H1 (cell line): ENCODE data around the gene ZNF385B. TPM values are rescaled to one million over a fixed set of nuclear protein-coding genes. Genes with fewer than 3 reads are reported as not detected.

Experiments used
- CTCF ChIA-PET: fragments of 300-600 bp; sonication (Branson Sonifier 250); formaldehyde crosslinking; loops from one replicate; lab custom pipeline; 2021; ENCODE audit not compliant: partially characterized antibody; lab: Charles Lee
- POLR2A ChIA-PET: fragments of 300-600 bp; sonication (Branson Sonifier 250); formaldehyde crosslinking; loops from one replicate; lab custom pipeline; 2021; ENCODE audit warnings: inconsistent platforms; ENCODE audit not compliant: partially characterized antibody; lab: Charles Lee
- DNase-seq, 2 experiments: peaks; one replicate each; pipeline versions ENCODE4 v3.0.0 to v3.0.0-alpha.2; 2010 to 2022; ENCODE audit warnings: low spot score in 2 of 2, low read depth in 1 of 2, mixed read lengths in 1 of 2
- FAIRE-seq: peaks from 2 replicates; lab custom pipeline; 2011; peaks lifted over from hg19 to GRCh38; lab: Jason Lieb, UNC
- H2AFZ ChIP-seq: 2 replicates; pipeline ENCODE4 v1.8.1; 2012; ENCODE audit warnings: low read length, inconsistent platforms
- H2AK5ac ChIP-seq: 2 replicates; pipeline ENCODE4 v1.6.1; 2013; ENCODE audit warnings: low read depth, low read length
- H2BK120ac ChIP-seq: replicated peaks from 2 replicates; pipeline ENCODE3; 2013; ENCODE audit warnings: low read depth, low read length, inconsistent platforms
- H2BK12ac ChIP-seq: 2 replicates; pipeline ENCODE4 v1.6.1; 2013; ENCODE audit warnings: low read depth, low read length
- H2BK15ac ChIP-seq: 2 replicates; pipeline ENCODE4 v1.6.1; 2013; ENCODE audit warnings: low read length
- H2BK20ac ChIP-seq: 2 replicates; pipeline ENCODE4 v1.6.1; 2013; ENCODE audit warnings: low read length
- H2BK5ac ChIP-seq: 2 replicates; pipeline ENCODE4 v1.6.1; 2013; ENCODE audit warnings: low read depth, low read length
- H3K14ac ChIP-seq: 2 replicates; pipeline ENCODE4 v1.6.1; 2013; ENCODE audit warnings: inconsistent platforms; ENCODE audit not compliant: insufficient read length
- H3K18ac ChIP-seq: 2 replicates; pipeline ENCODE4 v1.6.1; 2013; ENCODE audit warnings: low read length; ENCODE audit errors: extremely low read depth
- H3K23ac ChIP-seq: 2 replicates; pipeline ENCODE4 v1.6.1; 2013; ENCODE audit warnings: inconsistent platforms; ENCODE audit not compliant: insufficient read length
- H3K23me2 ChIP-seq: 2 replicates; pipeline ENCODE4 v1.6.1; 2013; ENCODE audit warnings: low read depth, low read length
- H3K27ac ChIP-seq: 2 replicates; pipeline ENCODE4 v1.6.1; 2011; ENCODE audit warnings: low read depth, low read length, inconsistent platforms
- H3K27me3 ChIP-seq, 4 experiments: replicated peaks in 1 of 4; 1 replicate in 1 of 4; 2 replicates in 3 of 4; pipeline versions ENCODE4 v1.6.1 to v1.8.1; 2011 to 2013; ENCODE audit warnings: low read length in 3 of 4, mild to moderate bottlenecking in 3 of 4, inconsistent platforms in 2 of 4, mixed read lengths in 2 of 4, moderate library complexity in 1 of 4; ENCODE audit not compliant: control insufficient read depth in 3 of 4, insufficient read depth in 3 of 4; ENCODE audit errors: extremely low read depth in 1 of 4
- H3K36me3 ChIP-seq, 4 experiments: 2 replicates each; pipeline versions ENCODE4 v1.6.1 to v1.8.1; 2011 to 2013; ENCODE audit warnings: mild to moderate bottlenecking in 4 of 4, low read length in 3 of 4, moderate library complexity in 2 of 4, control low read depth in 1 of 4, inconsistent platforms in 1 of 4; ENCODE audit not compliant: insufficient read depth in 4 of 4, control insufficient read depth in 2 of 4
- H3K4ac ChIP-seq: replicated peaks from 2 replicates; pipeline ENCODE3; 2013; ENCODE audit warnings: low read length, low read depth, mixed read lengths, inconsistent platforms; ENCODE audit not compliant: insufficient read length
- H3K4me1 ChIP-seq, 4 experiments: replicated peaks in 1 of 4; 1 replicate in 1 of 4; 2 replicates in 3 of 4; pipeline versions ENCODE4 v1.6.1 to v1.8.1; 2011 to 2013; ENCODE audit warnings: low read length in 3 of 4, inconsistent platforms in 2 of 4, mixed read lengths in 1 of 4; ENCODE audit not compliant: insufficient read depth in 4 of 4, control insufficient read depth in 3 of 4
- H3K4me2 ChIP-seq, 2 experiments: 2 replicates each; pipeline versions ENCODE4 v1.6.1 to v1.8.1; 2011 to 2013; ENCODE audit warnings: low read depth in 2 of 2, low read length in 2 of 2, control low read depth in 1 of 2, inconsistent platforms in 1 of 2, mild to moderate bottlenecking in 1 of 2; ENCODE audit not compliant: insufficient read depth in 1 of 2
- H3K4me3 ChIP-seq, 4 experiments: fragments of 200-600, 300-600 bp in 1 of 4; sonication (generic), shearing (Covaris generic), sonication (Bioruptor Twin) in 1 of 4; 2 replicates each; pipeline versions ENCODE4 v1.5.1 to v1.8.1; 2011 to 2016; ENCODE audit warnings: low read length in 4 of 4, low read depth in 3 of 4, control low read depth in 2 of 4, inconsistent platforms in 2 of 4, mild to moderate bottlenecking in 2 of 4, mixed read lengths in 1 of 4, moderate library complexity in 1 of 4; ENCODE audit not compliant: insufficient read depth in 2 of 4; ENCODE audit errors: extremely low read depth in 1 of 4
- H3K56ac ChIP-seq: replicated peaks from 2 replicates; pipeline ENCODE3; 2013; ENCODE audit warnings: low read depth, mild to moderate bottlenecking, mixed read lengths, low read length, inconsistent platforms; ENCODE audit not compliant: insufficient read length
- H3K79me1 ChIP-seq: 2 replicates; pipeline ENCODE4 v1.6.1; 2013; ENCODE audit warnings: low read depth, low read length, control low read depth
- H3K79me2 ChIP-seq, 2 experiments: 2 replicates each; pipeline versions ENCODE4 v1.6.1 to v1.8.1; 2012 to 2013; ENCODE audit warnings: low read length in 2 of 2, mild to moderate bottlenecking in 2 of 2, inconsistent platforms in 1 of 2; ENCODE audit not compliant: insufficient read depth in 2 of 2, control insufficient read depth in 1 of 2
- H3K9ac ChIP-seq, 4 experiments: replicated peaks in 1 of 4; 1 replicate in 1 of 4; 2 replicates in 3 of 4; pipeline versions ENCODE4 v1.6.1 to v1.8.1; 2011 to 2013; ENCODE audit warnings: low read depth in 3 of 4, low read length in 3 of 4, control low read depth in 2 of 4, mild to moderate bottlenecking in 2 of 4, moderate library complexity in 2 of 4, inconsistent platforms in 1 of 4; ENCODE audit errors: extremely low read depth in 1 of 4
- H3K9me3 ChIP-seq, 2 experiments: 2 replicates each; pipeline versions ENCODE4 v1.6.1 to v1.8.1; 2012 to 2013; ENCODE audit warnings: mild to moderate bottlenecking in 2 of 2, moderate library complexity in 2 of 2, control low read depth in 1 of 2, inconsistent platforms in 1 of 2, low read depth in 1 of 2, low read length in 1 of 2, mixed read lengths in 1 of 2; ENCODE audit not compliant: insufficient read depth in 2 of 2
- H4K20me1 ChIP-seq, 2 experiments: replicated peaks in 1 of 2; 2 replicates each; pipeline versions ENCODE3 to v1.8.1; 2011 to 2013; ENCODE audit warnings: inconsistent platforms in 2 of 2, low read length in 2 of 2, mild to moderate bottlenecking in 1 of 2; ENCODE audit not compliant: insufficient read depth in 2 of 2, control insufficient read depth in 1 of 2
- H4K5ac ChIP-seq: 2 replicates; pipeline ENCODE4 v1.6.1; 2013; ENCODE audit warnings: low read length, low read depth, mixed read lengths, inconsistent platforms; ENCODE audit not compliant: insufficient read length
- H4K8ac ChIP-seq: 2 replicates; pipeline ENCODE4 v1.8.0; 2013; ENCODE audit warnings: mild to moderate bottlenecking, moderate library complexity, low read length, inconsistent platforms; ENCODE audit not compliant: insufficient read depth; ENCODE audit errors: extremely low read depth
- H4K91ac ChIP-seq: replicated peaks from 2 replicates; pipeline ENCODE3; 2013; ENCODE audit warnings: low read length, mixed read lengths, inconsistent platforms; ENCODE audit not compliant: insufficient read length
- HDAC6 ChIP-seq: IDR thresholded peaks from one replicate; pipeline ENCODE4 v1.7.1; 2012; ENCODE audit warnings: low read depth, mild to moderate bottlenecking, inconsistent platforms, low read length, moderate library complexity
- JUN ChIP-seq: IDR thresholded peaks from 2 replicates; pipeline ENCODE4 v1.6.1; 2011; ENCODE audit warnings: low read depth, mild to moderate bottlenecking, improper control_type of control experiment, low read length
- PHF8 ChIP-seq: fragments of 200-600 bp; sonication (generic); conservative IDR thresholded peaks from 2 replicates; pipeline ENCODE4 v1.7.1; 2012; ENCODE audit warnings: low read depth, mild to moderate bottlenecking, inconsistent platforms, low read length, moderate library complexity
- RAD21 ChIP-seq, 2 experiments: IDR thresholded peaks in 1 of 2; conservative IDR thresholded peaks in 1 of 2; 2 replicates each; pipeline ENCODE4 v1.6.1; 2011; ENCODE audit warnings: low read depth in 2 of 2, low read length in 2 of 2, improper control_type of control experiment in 1 of 2, inconsistent platforms in 1 of 2, mild to moderate bottlenecking in 1 of 2, moderate library complexity in 1 of 2
- SIN3A ChIP-seq, 2 experiments: IDR thresholded peaks in 1 of 2; conservative IDR thresholded peaks in 1 of 2; 2 replicates each; pipeline ENCODE4 v1.6.1; 2011 to 2012; ENCODE audit warnings: low read length in 2 of 2, improper control_type of control experiment in 1 of 2, low read depth in 1 of 2, mild to moderate bottlenecking in 1 of 2
- SRF ChIP-seq: IDR thresholded peaks from 2 replicates; pipeline ENCODE4 v1.6.1; 2011; ENCODE audit warnings: mild to moderate bottlenecking, low read depth, low read length, moderate library complexity
- TAF1 ChIP-seq: IDR thresholded peaks from 2 replicates; pipeline ENCODE4 v1.6.1; 2011; ENCODE audit warnings: mild to moderate bottlenecking, low read depth, low read length
- TBP ChIP-seq: IDR thresholded peaks from 2 replicates; pipeline ENCODE4 v1.6.1; 2011; ENCODE audit warnings: low read depth, low read length, improper control_type of control experiment
- TCF12 ChIP-seq: IDR thresholded peaks from 2 replicates; pipeline ENCODE4 v1.6.1; 2011; ENCODE audit warnings: low read depth, mild to moderate bottlenecking, low read length
- WGBS, 2 experiments: shearing (Covaris generic) in 1 of 2; methylation state at CpG; one replicate each; pipeline versions ENCODE4 v1.1.6 to v1.1.7; 2013 to 2015; ENCODE audit warnings: low lambda C conversion rate in 2 of 2, mixed read lengths in 2 of 2, inconsistent platforms in 1 of 2, low coverage in 1 of 2, missing lambda C conversion rate in 1 of 2; ENCODE audit not compliant: insufficient replicate concordance in 2 of 2, insufficient coverage in 1 of 2, insufficient read length in 1 of 2; ENCODE audit errors: extremely low coverage in 1 of 2, missing lambda C conversion rate in 1 of 2; 5-methylcytosine and 5-hydroxymethylcytosine counted together
- polyA plus RNA-seq, 7 experiments: library from polyadenylated mRNA; depleted of rRNA in 3 of 7; stranded (reverse) in 5 of 7; unstranded in 2 of 7; fragments of >200 nt in 5 of 7; fragments of 200-250 nt in 2 of 7; gene quantifications; 1 replicate in 5 of 7; 2 replicates in 1 of 7; 4 replicates in 1 of 7; pipeline versions ENCODE4 v1.2.1 to v1.2.3, GENCODE V29; 2011 to 2013; ENCODE audit warnings: missing spikeins in 2 of 7, mixed read lengths in 2 of 7
- total RNA-seq: library from RNA; stranded (reverse); fragmentation: NEBNext Ultra II Directional; extraction: Animal tissue kit (Norgen Biotek cat#: 25700); gene quantifications from 2 replicates; pipeline ENCODE4 v1.2.1, GENCODE V29; 2021

ZNF385B gene
- total and polyA plus RNA-seq, 2 of the 8 experiments (the other 6 are each of a cell fraction or from before 2014, with no cell fraction given), result 1.1 to 3.7 TPM

- no peak overlapping the region for H3K4me2 ChIP-seq
- FAIRE-seq, result no peak
- TF ChIP-seq SRF, result no peak
- no peak for TF ChIP-seq SIN3A (conservative IDR thresholded peaks at IDR 0.05 in 1 of 2, IDR thresholded peaks at IDR 0.05 in 1 of 2; ENCODE audit: low read depth in 1 of 2, low read length in 2 of 2)
- no peak for TF ChIP-seq TAF1
- TF ChIP-seq TCF12, result no peak
- no peak for TF ChIP-seq HDAC6
- TF ChIP-seq TBP, result no peak
- TF ChIP-seq PHF8, result no peak
- TF ChIP-seq RAD21 (IDR thresholded peaks at IDR 0.05 in 1 of 2, conservative IDR thresholded peaks at IDR 0.05 in 1 of 2; ENCODE audit: low read depth in 2 of 2, low read length in 2 of 2), result peak in 1 of 2 experiments; percentile 25; a peak in 2 of 4 replicates
- TF ChIP-seq JUN, result no peak
- no peak overlapping the region for H4K5ac ChIP-seq
- POLR2A ChIA-PET, result no interaction called here
- no peak overlapping the region for H2AK5ac ChIP-seq
- no peak overlapping the region for H3K14ac ChIP-seq
- H2BK12ac ChIP-seq, result no peak overlapping the region
- H3K18ac ChIP-seq, result no peak overlapping the region; the same call in 1 of the 2 replicates
- H2AFZ ChIP-seq, result no peak overlapping the region
- no peaks in the 10 kb centered on the region; the same call in 1 of the 2 replicates for H3K23me2 ChIP-seq
- no peak overlapping the region for H4K91ac ChIP-seq
- no peak for DNase-seq
- H3K23ac ChIP-seq, result no peak overlapping the region
- CTCF ChIA-PET, result interaction anchor here (1.3 to 2.7 kb wide), 3 partner anchors 12 to 192 kb away, joined by 3 to 7 read pairs (median 7); no protein-coding TSS in a partner anchor
- H2BK5ac ChIP-seq, result no peak overlapping the region
- H4K8ac ChIP-seq, result no peak overlapping the region
- H3K4ac ChIP-seq, result no peak overlapping the region
- H3K9me3 ChIP-seq, result no peaks in the 10 kb centered on the region
- no peaks in the 10 kb centered on the region for H3K27me3 ChIP-seq
- 85% methylated on average over 4 of the region's 4 CpGs; no CpG with 5 or more reads in 1 of the 2 experiments for WGBS, 2 experiments
- H2BK120ac ChIP-seq, result no peak overlapping the region
- H3K36me3 ChIP-seq, result no peaks in the 10 kb centered on the region
- H3K56ac ChIP-seq, result no peak overlapping the region
- H3K27ac ChIP-seq, result no peak overlapping the region; the same call in 1 of the 2 replicates
- H3K4me3 ChIP-seq, result no peak overlapping the region
- no peaks in the 10 kb centered on the region for H3K79me1 ChIP-seq
- no peaks in the 10 kb centered on the region for H3K4me1 ChIP-seq
- H4K20me1 ChIP-seq, result no peaks in the 10 kb centered on the region
- H3K9ac ChIP-seq, result no peak overlapping the region
- no peak overlapping the region for H2BK15ac ChIP-seq
- no peaks in the 10 kb centered on the region for H3K79me2 ChIP-seq
- no peak overlapping the region for H2BK20ac ChIP-seq
Observed at GRCh38 chr2:179613701-179614100, 247.7 kb downstream of the ZNF385B start.
